HCT116 (cell line): ENCODE results near the gene THSD4. TPM values are rescaled to one million over a fixed set of nuclear protein-coding genes. Genes with fewer than 3 reads are reported as not detected.

ENCODE experiments used
- ATAC-seq: fragments of 200-7000 bp; cut with Tn5 transposase; 2 replicates; pipeline ENCODE4 v1.9.1; 2020; ENCODE audit warnings: mild to moderate bottlenecking, moderate library complexity
- BruUV-seq: library from RNA; stranded (reverse); fragments of 400-500 nt; replicated peaks from 2 replicates; lab custom pipeline; 2021; lab: Mats Ljungman, UMichigan
- CTCF ChIA-PET: fragments of 300-600 bp; sonication (Branson Sonifier 250); formaldehyde crosslinking; loops from one replicate; lab custom pipeline; 2021; ENCODE audit warnings: antibody characterized with exemption; lab: Charles Lee
- POLR2A ChIA-PET: fragments of 300-600, 350-600 bp; sonication (Branson Sonifier 250); formaldehyde crosslinking; loops from one replicate; lab custom pipeline; 2021; ENCODE audit warnings: antibody characterized with exemption; lab: Charles Lee
- RAD21 ChIA-PET, 2 experiments: fragments of 300-600 bp; sonication (Branson Sonifier 250); formaldehyde crosslinking; loops; one replicate each; lab custom pipeline; 2023; ENCODE audit warnings: low total read pairs in 2 of 2; ENCODE audit not compliant: uncharacterized antibody in 2 of 2, unreplicated experiment in 2 of 2, low non-redundant PET in 1 of 2; lab: Charles Lee
- DNase-seq: peaks from one replicate; pipeline ENCODE4 v3.0.0-alpha.2; 2010; ENCODE audit warnings: low read depth, low spot score
- H2AFZ ChIP-seq: fragments of 200-600 bp; shearing (Covaris generic), sonication (generic); 2 replicates; pipeline ENCODE4 v1.6.1; 2017; ENCODE audit warnings: low read depth, mixed run types, mixed read lengths, antibody characterized with exemption, low read length; ENCODE audit not compliant: poor library complexity, severe bottlenecking
- H3K27ac ChIP-seq: 2 replicates; pipeline ENCODE4 v1.5.1; 2012; ENCODE audit warnings: low read depth, low read length
- H3K27me3 ChIP-seq: fragments of 200-600 bp; sonication (generic); 2 replicates; pipeline ENCODE4 v1.6.1; 2016; ENCODE audit warnings: mixed run types, low read length, mixed read lengths; ENCODE audit not compliant: insufficient read depth
- H3K36me3 ChIP-seq, 2 experiments: fragments of 200-500 bp in 1 of 2; fragments of 200-600 bp in 1 of 2; sonication (Bioruptor generic) in 1 of 2; sonication (generic) in 1 of 2; 2 replicates each; pipeline versions ENCODE4 v1.5.1 to v1.6.1; 2014 to 2016; ENCODE audit warnings: low read length in 2 of 2, inconsistent platforms in 1 of 2, mixed read lengths in 1 of 2, mixed run types in 1 of 2; ENCODE audit not compliant: insufficient read depth in 2 of 2, control insufficient read depth in 1 of 2
- H3K4me1 ChIP-seq, 2 experiments: fragments of 200-600 bp in 1 of 2; sonication (generic) in 1 of 2; 2 replicates each; pipeline versions ENCODE4 v1.5.1 to v1.6.1; 2012 to 2017; ENCODE audit warnings: low read length in 2 of 2, inconsistent platforms in 1 of 2, mild to moderate bottlenecking in 1 of 2, mixed read lengths in 1 of 2, mixed run types in 1 of 2, moderate library complexity in 1 of 2; ENCODE audit not compliant: insufficient read depth in 2 of 2, control insufficient read depth in 1 of 2
- H3K4me2 ChIP-seq: fragments of 200-600 bp; sonication (generic); 2 replicates; pipeline ENCODE4 v1.6.1; 2017; ENCODE audit warnings: mixed run types, low read length, mixed read lengths
- H3K4me3 ChIP-seq, 2 experiments: fragments of 200-600 bp in 1 of 2; sonication (generic) in 1 of 2; replicated peaks in 1 of 2; 2 replicates each; pipeline ENCODE4 v1.5.1; 2011 to 2016; ENCODE audit warnings: low read length in 2 of 2, control low read depth in 1 of 2, low read depth in 1 of 2, mild to moderate bottlenecking in 1 of 2, mixed read lengths in 1 of 2, mixed run types in 1 of 2
- H3K79me2 ChIP-seq: fragments of 200-600 bp; sonication (generic); 2 replicates; pipeline ENCODE4 v1.6.1; 2017; ENCODE audit warnings: mild to moderate bottlenecking, mixed run types, low read length, moderate library complexity, mixed read lengths; ENCODE audit not compliant: insufficient read depth
- H3K9ac ChIP-seq: fragments of 200-600 bp; sonication (generic); 2 replicates; pipeline ENCODE4 v1.6.1; 2016; ENCODE audit warnings: low read length, mixed read lengths
- H3K9me2 ChIP-seq: fragments of 200-600 bp; sonication (generic), shearing (Covaris generic); 2 replicates; pipeline ENCODE4 v1.6.1; 2017; ENCODE audit warnings: mixed run types, mild to moderate bottlenecking, moderate library complexity; ENCODE audit not compliant: insufficient read depth
- H3K9me3 ChIP-seq, 2 experiments: fragments of 200-500 bp in 1 of 2; fragments of 200-600 bp in 1 of 2; sonication (Bioruptor generic) in 1 of 2; sonication (generic) in 1 of 2; 2 replicates each; pipeline ENCODE4 v1.6.1; 2014 to 2017; ENCODE audit warnings: low read length in 2 of 2, mixed read lengths in 2 of 2, inconsistent platforms in 1 of 2, low read depth in 1 of 2, mild to moderate bottlenecking in 1 of 2, mixed run types in 1 of 2, moderate library complexity in 1 of 2; ENCODE audit not compliant: control insufficient read depth in 1 of 2, insufficient read depth in 1 of 2
- H4K20me1 ChIP-seq: fragments of 200-600 bp; sonication (generic), shearing (Covaris generic); 2 replicates; pipeline ENCODE4 v1.6.1; 2017; ENCODE audit warnings: mixed run types, mild to moderate bottlenecking, moderate library complexity; ENCODE audit not compliant: insufficient read depth
- YY1 ChIP-seq: IDR thresholded peaks from 2 replicates; pipeline ENCODE4 v1.6.1; 2011; ENCODE audit warnings: low read length, low read depth, moderate library complexity, mild to moderate bottlenecking; ENCODE audit not compliant: insufficient replicate concordance; ENCODE audit errors: extremely low read depth
- intact Hi-C: fragments of 100-400 bp; cut with micrococcal nuclease; formaldehyde crosslinking; loops from 2 replicates; pipeline ENCODE4 v1.10.0; 2022
- total RNA-seq: library from RNA; stranded (reverse); gene quantifications from one replicate; pipeline ENCODE4 v1.2.1, GENCODE V29; 2021; ENCODE audit not compliant: unreplicated experiment
- TF ChIP-seq, protein P1 (sequence below): IDR thresholded peaks from 2 replicates; pipeline ENCODE4 v1.6.1; 2012; ENCODE audit warnings: low read depth

The THSD4 gene
- total RNA-seq, 1 experiment from 2014 or later = 30.5 TPM

DNA sequence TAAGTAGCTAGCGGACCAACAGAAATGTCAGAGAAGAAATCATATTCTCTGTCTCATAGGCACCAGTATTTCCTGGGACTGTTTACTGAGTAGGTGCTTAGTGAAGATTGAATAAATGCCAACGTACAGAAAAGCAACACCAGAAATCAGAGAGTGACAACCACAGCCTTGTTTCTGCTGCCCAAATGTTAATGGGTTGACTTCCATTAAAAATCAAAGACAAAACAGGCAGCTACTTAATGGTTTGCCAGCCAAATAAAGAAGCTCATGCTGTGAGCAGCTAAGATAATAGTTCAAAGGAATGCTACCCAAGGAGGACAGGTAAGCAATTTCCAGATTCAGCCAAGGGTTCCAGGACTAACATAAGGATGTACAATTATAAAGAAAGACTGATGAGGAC is 270.7 kb downstream of the THSD4 start:
- no peaks in the 10 kb centered on the region for H4K20me1 ChIP-seq
- H3K9me2 ChIP-seq = no peaks in the 10 kb centered on the region
- H3K4me1 ChIP-seq = peaks cover 11 to 13% of the 10 kb centered on the region in 2 experiments
- H3K79me2 ChIP-seq = no peaks in the 10 kb centered on the region
- CTCF ChIA-PET = interaction anchor here (0.8 to 4.2 kb wide), 13 partner anchors 9 to 374 kb away, joined by 3 to 48 read pairs (median 4); no protein-coding TSS in a partner anchor
- POLR2A ChIA-PET = interaction anchor here (1.3 kb wide), 1 partner anchor 49 kb away, joined by 3 read pairs; no protein-coding TSS in a partner anchor
- no peak overlapping the region for H2AFZ ChIP-seq
- H3K27me3 ChIP-seq = no peaks in the 10 kb centered on the region
- TF ChIP-seq, protein P1, sequence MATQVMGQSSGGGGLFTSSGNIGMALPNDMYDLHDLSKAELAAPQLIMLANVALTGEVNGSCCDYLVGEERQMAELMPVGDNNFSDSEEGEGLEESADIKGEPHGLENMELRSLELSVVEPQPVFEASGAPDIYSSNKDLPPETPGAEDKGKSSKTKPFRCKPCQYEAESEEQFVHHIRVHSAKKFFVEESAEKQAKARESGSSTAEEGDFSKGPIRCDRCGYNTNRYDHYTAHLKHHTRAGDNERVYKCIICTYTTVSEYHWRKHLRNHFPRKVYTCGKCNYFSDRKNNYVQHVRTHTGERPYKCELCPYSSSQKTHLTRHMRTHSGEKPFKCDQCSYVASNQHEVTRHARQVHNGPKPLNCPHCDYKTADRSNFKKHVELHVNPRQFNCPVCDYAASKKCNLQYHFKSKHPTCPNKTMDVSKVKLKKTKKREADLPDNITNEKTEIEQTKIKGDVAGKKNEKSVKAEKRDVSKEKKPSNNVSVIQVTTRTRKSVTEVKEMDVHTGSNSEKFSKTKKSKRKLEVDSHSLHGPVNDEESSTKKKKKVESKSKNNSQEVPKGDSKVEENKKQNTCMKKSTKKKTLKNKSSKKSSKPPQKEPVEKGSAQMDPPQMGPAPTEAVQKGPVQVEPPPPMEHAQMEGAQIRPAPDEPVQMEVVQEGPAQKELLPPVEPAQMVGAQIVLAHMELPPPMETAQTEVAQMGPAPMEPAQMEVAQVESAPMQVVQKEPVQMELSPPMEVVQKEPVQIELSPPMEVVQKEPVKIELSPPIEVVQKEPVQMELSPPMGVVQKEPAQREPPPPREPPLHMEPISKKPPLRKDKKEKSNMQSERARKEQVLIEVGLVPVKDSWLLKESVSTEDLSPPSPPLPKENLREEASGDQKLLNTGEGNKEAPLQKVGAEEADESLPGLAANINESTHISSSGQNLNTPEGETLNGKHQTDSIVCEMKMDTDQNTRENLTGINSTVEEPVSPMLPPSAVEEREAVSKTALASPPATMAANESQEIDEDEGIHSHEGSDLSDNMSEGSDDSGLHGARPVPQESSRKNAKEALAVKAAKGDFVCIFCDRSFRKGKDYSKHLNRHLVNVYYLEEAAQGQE = no peak
- TF ChIP-seq YY1 = no peak
- no peak for DNase-seq
- no peak overlapping the region for H3K9ac ChIP-seq
- no peak overlapping the region for H3K27ac ChIP-seq
- no peak overlapping the region for H3K4me2 ChIP-seq
- intact Hi-C loops = loop anchor here (1.0 to 10.0 kb wide), 4 partner anchors 54 to 419 kb away; no protein-coding TSS in a partner anchor
- no TSS peak for BruUV-seq
- H3K9me3 ChIP-seq = no peaks in the 10 kb centered on the region
- no peak overlapping the region for H3K4me3 ChIP-seq
- no peak for ATAC-seq
- RAD21 ChIA-PET = interaction anchor here (0.8 to 1.5 kb wide), 3 partner anchors 54 to 55 kb away, joined by 3 to 5 read pairs (median 3); no protein-coding TSS in a partner anchor
- H3K36me3 ChIP-seq = no peaks in the 10 kb centered on the region
